ENCODE data around the gene PROK2. TPM values are rescaled to one million over a fixed set of nuclear protein-coding genes. Genes with fewer than 3 reads are reported as not detected.

Gene PROK2
- total and polyA plus RNA-seq, 7 donors, result 0.42 to 3.9 (median 1.2) TPM; not detected in 4

DNA sequence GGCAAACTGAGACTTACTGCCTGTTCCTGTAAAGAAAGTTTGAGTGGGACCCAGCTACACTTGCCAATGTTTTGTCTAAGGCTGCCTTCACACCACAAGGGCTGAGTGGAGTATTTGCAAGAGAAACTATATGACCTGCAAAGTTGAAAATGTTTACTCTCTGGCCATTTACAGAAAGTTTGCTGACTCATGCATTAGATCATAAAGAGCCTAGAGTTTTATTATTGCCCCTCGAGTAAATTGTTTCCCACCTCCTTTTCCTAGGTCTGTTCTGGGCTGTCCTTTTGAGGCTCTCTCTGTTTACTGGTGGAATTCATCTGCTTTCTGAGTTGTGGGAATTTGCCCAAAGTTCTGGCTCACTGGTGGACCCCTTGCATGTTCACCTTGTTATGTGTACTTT, 6.7 kb upstream of the PROK2 start:
- no peak for DNase-seq
- H3K27me3 ChIP-seq, result peaks cover 0 to 3% (median 0%) of the 10 kb centered on the region in 3 donors
- TF ChIP-seq, protein P1, sequence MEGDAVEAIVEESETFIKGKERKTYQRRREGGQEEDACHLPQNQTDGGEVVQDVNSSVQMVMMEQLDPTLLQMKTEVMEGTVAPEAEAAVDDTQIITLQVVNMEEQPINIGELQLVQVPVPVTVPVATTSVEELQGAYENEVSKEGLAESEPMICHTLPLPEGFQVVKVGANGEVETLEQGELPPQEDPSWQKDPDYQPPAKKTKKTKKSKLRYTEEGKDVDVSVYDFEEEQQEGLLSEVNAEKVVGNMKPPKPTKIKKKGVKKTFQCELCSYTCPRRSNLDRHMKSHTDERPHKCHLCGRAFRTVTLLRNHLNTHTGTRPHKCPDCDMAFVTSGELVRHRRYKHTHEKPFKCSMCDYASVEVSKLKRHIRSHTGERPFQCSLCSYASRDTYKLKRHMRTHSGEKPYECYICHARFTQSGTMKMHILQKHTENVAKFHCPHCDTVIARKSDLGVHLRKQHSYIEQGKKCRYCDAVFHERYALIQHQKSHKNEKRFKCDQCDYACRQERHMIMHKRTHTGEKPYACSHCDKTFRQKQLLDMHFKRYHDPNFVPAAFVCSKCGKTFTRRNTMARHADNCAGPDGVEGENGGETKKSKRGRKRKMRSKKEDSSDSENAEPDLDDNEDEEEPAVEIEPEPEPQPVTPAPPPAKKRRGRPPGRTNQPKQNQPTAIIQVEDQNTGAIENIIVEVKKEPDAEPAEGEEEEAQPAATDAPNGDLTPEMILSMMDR (IDR thresholded peaks at IDR 0.05), result no peak
- TF ChIP-seq EP300 (IDR thresholded peaks at IDR 0.05) (no peak), POLR2A (IDR thresholded peaks at IDR 0.05) (no peak), POLR2AphosphoS5 (IDR thresholded peaks at IDR 0.05) (no peak)
- 11 to 49% methylated on average over 1 of the region's 1 CpG for WGBS, 2 donors
- intact Hi-C loops (cut with DNase I), result no loop called here
- H3K4me1 ChIP-seq, result no peaks in the 10 kb centered on the region
- no peak overlapping the region for H3K4me3 ChIP-seq
- H3K36me3 ChIP-seq, result no peaks in the 10 kb centered on the region
- H3K27ac ChIP-seq, result no peak overlapping the region
- no peaks in the 10 kb centered on the region for H3K9me3 ChIP-seq

DNA sequence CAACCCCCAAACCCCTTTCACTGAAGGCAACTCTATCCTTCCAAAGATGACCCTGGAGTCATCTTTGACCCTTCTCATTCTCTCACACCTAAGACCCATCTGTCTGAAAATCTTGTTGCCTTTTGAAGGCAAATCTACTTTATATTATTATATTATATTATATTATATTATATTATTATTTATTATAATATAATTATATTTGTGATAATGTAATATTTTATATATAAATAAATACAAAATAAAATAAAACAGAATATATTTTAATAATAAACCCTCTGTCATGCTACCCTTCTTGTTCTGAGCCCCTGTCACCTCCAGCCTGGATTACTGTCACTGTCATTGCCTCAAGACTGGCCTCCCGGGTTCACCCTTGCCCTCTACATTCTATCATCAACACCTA, 5.0 kb upstream of the PROK2 start:
- no peak overlapping the region for H3K27ac ChIP-seq
- peaks cover 8 to 19% (median 14%) of the 10 kb centered on the region in 3 donors for H3K27me3 ChIP-seq
- intact Hi-C loops (cut with DNase I), result no loop called here
- TF ChIP-seq POLR2A (IDR thresholded peaks at IDR 0.05), result no peak
- TF ChIP-seq EP300 (IDR thresholded peaks at IDR 0.05), result no peak
- TF ChIP-seq, protein P1 (IDR thresholded peaks at IDR 0.05), result no peak
- no peak for TF ChIP-seq POLR2AphosphoS5 (IDR thresholded peaks at IDR 0.05)
- no peak for DNase-seq
- no peaks in the 10 kb centered on the region for H3K9me3 ChIP-seq
- 85 to 94% methylated on average over 1 of the region's 1 CpG for WGBS, 2 donors
- H3K4me1 ChIP-seq, result peaks cover 0 to 7% (median 5%) of the 10 kb centered on the region in 4 donors
- no peak overlapping the region for H3K4me3 ChIP-seq
- no peaks in the 10 kb centered on the region for H3K36me3 ChIP-seq

DNA sequence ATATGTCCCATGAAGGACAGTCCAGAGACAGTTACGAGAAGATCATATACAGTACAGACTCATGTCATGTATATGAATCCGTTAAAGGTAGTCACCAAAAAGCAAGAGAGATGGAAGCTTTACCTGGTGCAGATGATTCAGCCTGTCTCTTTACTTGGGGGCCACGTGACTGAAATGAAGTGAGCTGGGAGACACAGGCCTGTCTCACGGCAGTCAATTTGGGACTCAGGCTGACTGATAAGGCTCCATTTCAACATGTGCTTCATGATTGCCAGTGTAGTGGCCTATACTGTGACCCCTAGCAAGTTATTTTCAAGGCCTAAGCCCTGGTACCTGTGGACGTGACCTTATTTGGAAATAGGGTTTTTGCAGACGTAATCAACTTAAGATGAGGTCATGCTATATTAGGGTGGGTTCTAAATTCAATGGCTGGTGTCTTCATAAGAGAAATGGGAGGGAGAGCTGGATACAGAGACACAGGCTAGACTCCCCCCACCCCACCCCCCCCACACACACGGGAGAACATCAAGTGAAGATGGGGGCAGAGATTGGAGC, 3.0 kb upstream of the PROK2 start:
- WGBS, 2 donors, result 90 to 93% methylated on average over 7 of the region's 7 CpGs
- no peak overlapping the region for H3K27ac ChIP-seq
- intact Hi-C loops (cut with DNase I), result no loop called here
- no peak for DNase-seq
- peaks cover 0 to 16% (median 14%) of the 10 kb centered on the region in 4 donors for H3K4me1 ChIP-seq
- H3K27me3 ChIP-seq, result peaks cover 21 to 39% (median 32%) of the 10 kb centered on the region in 3 donors
- TF ChIP-seq EP300 (IDR thresholded peaks at IDR 0.05), result no peak
- TF ChIP-seq POLR2AphosphoS5 (IDR thresholded peaks at IDR 0.05), result no peak
- TF ChIP-seq, protein P1 (IDR thresholded peaks at IDR 0.05), result no peak
- no peak for TF ChIP-seq POLR2A (IDR thresholded peaks at IDR 0.05)
- H3K36me3 ChIP-seq, result no peaks in the 10 kb centered on the region
- no peaks in the 10 kb centered on the region for H3K9me3 ChIP-seq
- no peak overlapping the region for H3K4me3 ChIP-seq

DNA sequence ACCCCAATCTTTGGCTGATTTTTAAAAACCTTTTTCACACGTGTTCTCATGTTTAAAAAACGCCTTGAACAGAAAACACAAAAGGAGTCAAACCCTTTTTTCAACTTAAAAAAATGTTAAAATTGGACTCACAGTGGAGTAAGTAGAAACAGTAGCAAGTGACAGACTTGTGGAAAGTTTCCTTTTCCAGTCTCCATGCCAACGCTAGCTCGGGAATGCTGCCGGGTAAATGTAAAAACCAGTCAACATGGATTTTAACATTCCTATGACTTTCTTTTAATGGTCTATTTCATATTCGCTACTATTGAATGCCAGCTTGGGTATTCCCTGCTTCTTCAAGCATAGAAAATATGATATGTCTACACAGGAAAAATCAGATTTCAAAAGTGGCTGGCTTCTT, 1.6 kb upstream of the PROK2 start:
- H3K4me3 ChIP-seq, result no peak overlapping the region
- intact Hi-C loops (cut with DNase I), result no loop called here
- peaks cover 0 to 16% (median 14%) of the 10 kb centered on the region in 4 donors for H3K4me1 ChIP-seq
- DNase-seq, result no peak
- H3K9me3 ChIP-seq, result no peaks in the 10 kb centered on the region
- peaks cover 25 to 53% (median 45%) of the 10 kb centered on the region in 3 donors for H3K27me3 ChIP-seq
- 42 to 62% methylated on average over 6 of the region's 6 CpGs for WGBS, 2 donors
- TF ChIP-seq, protein P1 (IDR thresholded peaks at IDR 0.05), result no peak
- TF ChIP-seq POLR2AphosphoS5 (IDR thresholded peaks at IDR 0.05) (no peak), EP300 (IDR thresholded peaks at IDR 0.05) (no peak), POLR2A (IDR thresholded peaks at IDR 0.05) (no peak)
- H3K27ac ChIP-seq, result no peak overlapping the region
- H3K36me3 ChIP-seq, result no peaks in the 10 kb centered on the region

DNA sequence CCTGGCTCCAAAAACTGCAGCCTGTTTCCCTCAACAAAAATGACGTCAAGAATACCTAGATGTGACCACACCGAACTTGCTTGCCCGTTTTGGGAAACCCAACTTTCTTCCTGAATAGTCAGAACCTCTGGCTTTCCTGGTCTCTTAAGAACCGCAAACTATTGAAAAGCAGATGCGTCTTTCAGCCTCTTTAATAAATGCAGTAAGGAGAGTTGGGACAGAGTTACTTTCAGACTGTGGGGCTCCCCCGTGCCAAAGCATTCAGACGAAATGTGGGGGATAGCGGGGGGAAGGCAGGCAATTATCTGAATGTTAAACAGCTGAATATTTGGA, 1.2 kb upstream of the PROK2 start:
- 26 to 45% methylated on average over 8 of the region's 8 CpGs for WGBS, 2 donors
- H3K36me3 ChIP-seq, result no peaks in the 10 kb centered on the region
- no peak overlapping the region for H3K4me3 ChIP-seq
- H3K4me1 ChIP-seq, result peaks cover 0 to 16% (median 14%) of the 10 kb centered on the region in 4 donors
- TF ChIP-seq POLR2AphosphoS5 (IDR thresholded peaks at IDR 0.05) (no peak), POLR2A (IDR thresholded peaks at IDR 0.05) (no peak), EP300 (IDR thresholded peaks at IDR 0.05) (no peak)
- TF ChIP-seq, protein P1 (IDR thresholded peaks at IDR 0.05), result no peak
- H3K9me3 ChIP-seq, result no peaks in the 10 kb centered on the region
- no peak overlapping the region for H3K27ac ChIP-seq
- peaks cover 28 to 56% (median 49%) of the 10 kb centered on the region in 3 donors for H3K27me3 ChIP-seq
- intact Hi-C loops (cut with DNase I), result no loop called here
- no peak for DNase-seq

Measured in sigmoid colon (tissue), 7 donors.